DMS79 treated with DMSO at 0.1 percent for 48 hours (cell line): Measurements from ENCODE around the gene VRK2.
"Not testable (repeated sequence)": the region's sequence is repeated elsewhere in the genome, so short reads cannot be mapped to it uniquely, and the experiment has no call there.

ENCODE experiments used
- DNase-seq: peaks from one replicate; lab custom pipeline; 2025; lab: John Stamatoyannopoulos, UW

Gene VRK2

DNA sequence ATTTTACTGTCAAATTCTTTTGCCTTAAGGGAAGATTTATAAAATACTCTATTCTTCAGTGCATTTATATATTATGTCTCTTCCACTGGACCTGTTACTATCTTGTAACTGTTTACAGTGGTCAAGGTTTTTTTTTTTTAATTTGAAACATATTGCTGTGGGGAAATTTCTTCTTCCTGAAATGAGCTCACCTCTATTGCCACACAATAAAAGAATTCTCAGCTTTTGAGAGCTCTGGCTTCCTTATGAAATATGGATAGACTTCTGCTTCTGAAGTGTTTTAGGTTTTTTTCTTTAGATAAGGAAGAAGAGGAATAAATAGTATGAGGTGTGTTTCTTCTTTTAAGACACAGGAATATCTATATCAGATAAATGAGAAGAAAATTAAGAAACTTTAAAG lies 7.7 kb downstream of the VRK2 start:
- DNase-seq = no peak

DNA sequence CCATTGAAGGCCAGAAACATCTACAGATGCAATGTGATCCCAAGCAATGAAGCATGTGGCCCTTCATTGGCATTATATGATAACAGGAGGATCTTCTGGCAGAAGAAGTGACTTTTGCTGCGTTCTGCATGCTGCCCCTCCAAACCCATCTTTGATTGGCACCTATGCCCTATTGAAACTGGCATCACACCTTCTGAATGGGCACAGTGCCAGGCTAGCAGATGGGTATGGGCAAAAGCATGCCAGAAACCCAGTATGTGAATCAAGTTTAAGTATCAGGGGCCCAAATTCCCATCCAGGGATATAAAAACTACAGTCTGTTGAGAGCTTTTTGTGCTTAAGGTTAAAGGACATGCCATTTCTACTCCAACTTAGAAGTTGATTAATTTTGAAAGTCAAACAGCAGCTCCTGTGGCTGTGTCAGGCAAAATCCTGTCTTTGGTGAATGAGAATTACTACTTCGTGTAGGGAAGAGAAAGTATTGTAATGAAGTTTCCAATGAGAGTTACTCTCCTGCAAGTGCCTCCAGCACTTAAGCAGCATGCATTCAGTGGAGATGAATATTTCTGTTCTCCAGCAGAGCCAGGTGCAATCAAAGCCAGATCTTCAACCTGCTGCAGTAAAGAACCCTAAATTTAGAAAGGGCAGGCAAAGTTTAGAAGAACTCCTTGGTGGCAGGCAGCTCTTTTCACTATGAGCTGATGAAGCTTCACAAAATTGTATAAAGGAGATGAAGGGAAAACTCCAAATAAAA lies 8.6 kb downstream of the VRK2 start:
- peak; percentile 12 for DNase-seq

DNA sequence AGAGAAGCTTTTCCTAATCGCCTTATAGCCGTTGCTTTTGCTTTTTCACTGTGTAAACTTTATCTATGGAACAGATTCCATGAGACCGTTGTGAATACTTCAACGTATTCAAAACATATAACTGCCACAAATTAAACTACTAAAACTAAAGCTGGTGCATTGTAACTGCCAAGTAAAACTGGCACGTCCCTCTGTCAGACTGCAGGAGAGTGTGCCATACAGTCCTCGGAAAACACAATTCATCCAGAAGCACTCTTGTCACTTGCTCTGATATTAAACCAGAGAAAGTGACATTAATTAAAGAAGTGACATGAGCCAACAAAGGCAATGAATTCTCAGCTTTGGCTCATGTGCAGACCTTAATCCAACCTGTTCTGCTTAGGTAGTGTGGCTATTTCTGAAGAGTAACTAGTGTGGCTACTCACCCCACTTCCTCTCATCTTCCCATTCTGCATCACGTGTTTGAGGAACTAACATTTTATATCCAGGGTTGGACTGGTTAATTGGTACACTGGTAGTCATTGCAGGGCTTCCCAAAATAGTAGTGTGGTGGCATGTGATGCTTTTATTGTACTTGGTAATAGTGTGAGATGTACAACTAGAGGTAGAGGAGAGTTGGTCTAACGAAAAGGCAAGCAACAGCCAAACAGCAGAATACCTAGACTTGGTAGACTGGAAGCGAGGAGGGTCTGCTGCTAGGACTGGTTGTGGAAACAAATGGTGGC lies 9.7 kb downstream of the VRK2 start:
- DNase-seq = no peak

DNA sequence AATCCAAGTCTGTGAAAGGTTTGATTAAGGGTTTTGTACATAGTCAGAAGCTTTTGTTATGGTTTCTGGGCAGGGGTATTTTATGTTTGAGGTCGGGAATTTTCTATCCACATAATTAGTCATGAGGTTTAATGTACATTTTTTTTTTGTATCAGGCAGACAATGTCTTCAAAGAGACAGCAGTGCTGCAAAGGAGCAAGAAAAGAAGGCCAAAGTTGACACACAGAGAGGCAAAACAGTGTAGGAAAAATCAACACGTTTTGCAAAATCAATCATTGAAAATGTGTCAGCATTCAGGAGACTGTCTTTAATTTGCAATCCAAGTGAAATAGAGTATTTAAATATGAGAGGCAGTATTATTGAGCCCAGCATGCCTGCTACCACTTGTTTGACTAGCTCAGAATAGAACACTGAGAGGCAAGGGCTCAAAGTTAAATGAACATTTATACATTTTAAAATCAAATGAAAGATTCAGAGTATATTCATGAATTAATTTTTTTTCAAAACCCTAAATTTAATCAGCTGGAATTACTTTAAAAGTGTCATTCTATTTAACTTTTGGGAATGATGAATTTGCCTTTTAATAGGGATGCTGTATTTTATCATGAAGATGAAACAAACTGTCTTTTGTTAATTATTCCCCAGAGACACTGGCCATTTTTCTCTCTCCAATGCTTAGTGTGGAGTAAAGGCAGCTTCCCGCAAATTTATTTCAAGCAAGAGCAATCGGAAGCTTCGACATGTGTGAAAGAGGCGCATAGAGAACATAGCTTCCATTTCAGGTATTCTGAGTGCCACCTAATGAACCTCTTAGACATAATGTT lies 11.3 kb downstream of the VRK2 start:
- no peak for DNase-seq

DNA sequence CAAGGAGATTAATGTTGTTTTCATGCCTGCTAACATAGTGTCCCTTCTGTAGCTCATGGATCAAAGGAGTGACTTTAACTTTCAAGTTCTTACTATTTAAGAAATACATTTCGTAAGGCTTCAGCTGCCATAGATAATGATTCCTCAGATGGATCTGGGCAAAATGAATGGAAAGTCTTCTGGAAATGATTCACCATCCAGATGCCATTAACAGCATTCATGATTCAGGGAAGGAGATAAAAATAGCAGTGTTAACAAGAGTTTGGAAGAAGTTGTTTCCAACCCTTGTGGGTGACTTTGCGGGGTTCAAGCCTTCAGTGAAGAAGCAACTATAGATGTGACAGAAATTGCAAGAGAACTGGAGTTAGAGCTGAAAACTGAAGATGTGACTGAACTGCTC lies 17.0 kb downstream of the VRK2 start:
- DNase-seq = no peak

DNA sequence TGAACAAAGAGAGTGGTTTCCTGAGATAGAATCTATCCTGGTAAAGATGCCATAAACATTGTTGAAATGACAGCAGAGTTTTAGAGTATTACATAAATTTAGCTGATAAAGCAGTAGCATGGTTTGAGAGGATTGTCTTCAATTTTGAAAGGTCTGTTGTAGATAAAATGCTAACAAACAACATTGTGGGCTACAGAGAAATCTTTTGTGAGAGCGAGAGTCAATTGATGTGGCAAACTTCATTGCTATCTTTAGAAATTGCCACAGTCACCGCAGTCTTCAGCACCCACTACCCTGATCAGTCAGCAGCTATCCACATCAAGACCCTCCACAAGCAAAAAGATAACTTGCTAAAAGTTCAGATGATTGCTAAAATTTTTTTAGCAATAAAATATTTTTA lies 17.5 kb downstream of the VRK2 start:
- DNase-seq = no peak

DNA sequence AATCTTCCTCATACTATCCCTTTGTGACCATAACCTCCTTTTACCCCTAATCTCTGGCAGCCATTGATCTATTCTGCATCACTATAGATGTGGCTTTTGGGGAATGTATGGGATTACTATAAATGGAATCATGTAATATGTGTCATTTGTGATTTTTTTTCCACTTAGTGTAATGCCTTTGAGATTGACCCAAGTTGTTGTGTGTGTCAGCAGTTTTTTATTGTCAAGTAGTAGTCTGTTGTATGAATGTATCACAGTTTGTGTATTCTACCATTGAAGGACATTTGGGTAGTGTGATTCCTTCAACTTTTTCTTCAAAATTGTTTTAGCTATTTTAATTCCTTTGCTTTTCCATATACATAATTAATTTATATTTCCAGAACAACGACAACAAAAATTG lies 18.6 kb downstream of the VRK2 start:
- no peak for DNase-seq

DNA sequence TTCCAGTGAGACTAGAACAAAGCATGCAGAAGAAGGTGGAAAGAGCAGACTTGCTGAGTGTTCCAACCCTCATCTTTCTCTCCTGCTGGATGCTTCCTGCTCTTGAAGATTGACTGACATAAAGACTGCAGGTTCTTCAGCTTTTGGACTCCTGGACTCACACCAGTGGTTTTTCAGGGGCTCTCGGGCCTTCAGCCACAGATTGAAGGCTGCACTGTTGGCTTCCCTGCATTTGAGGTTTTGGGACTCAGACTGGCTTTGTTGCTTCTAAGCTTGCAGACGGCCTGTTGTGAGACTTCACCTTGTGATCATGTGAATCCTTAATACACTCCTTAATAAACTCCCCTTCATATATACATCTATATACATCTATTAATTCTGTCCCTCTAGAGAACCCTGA lies 20.4 kb downstream of the VRK2 start:
- DNase-seq = no peak

DNA sequence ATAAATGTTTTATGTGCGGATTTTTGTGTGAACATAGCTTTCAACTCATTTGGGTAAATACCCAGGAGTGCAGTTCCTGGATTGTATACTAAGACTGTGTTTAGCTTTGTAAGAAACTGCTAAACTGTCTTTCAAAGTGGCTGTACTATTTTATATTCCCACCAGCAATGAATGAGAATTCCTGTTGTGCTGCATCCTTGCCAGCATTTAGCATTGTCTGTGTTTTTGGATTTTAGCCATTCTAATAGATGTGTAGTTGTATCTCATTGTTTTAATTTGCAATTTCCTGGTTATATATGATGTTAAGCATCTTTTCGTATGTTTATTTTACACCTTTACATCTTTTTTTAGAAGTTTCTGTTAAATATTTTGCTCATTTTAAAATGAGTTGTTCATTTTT lies 24.2 kb downstream of the VRK2 start:
- DNase-seq = no peak

DNA sequence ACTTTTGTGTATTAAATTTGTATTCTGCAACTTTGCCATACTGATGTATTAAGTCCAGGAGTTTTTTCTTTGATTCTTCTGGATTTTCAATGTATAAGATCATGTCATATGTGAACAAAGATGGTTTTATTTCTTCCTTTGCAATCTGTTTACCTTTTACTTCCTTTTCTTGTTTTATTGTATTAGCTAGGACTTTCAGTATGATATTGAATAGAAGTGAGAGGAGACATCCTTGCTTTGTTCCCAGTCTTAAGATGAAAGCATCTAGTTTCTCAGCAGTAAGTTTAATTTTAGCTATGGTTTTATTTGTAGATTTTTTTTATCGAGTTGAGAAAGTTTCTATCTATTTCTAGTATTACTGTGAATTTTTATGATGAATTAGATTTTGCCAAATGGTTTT lies 25.5 kb downstream of the VRK2 start:
- DNase-seq = no peak

DNA sequence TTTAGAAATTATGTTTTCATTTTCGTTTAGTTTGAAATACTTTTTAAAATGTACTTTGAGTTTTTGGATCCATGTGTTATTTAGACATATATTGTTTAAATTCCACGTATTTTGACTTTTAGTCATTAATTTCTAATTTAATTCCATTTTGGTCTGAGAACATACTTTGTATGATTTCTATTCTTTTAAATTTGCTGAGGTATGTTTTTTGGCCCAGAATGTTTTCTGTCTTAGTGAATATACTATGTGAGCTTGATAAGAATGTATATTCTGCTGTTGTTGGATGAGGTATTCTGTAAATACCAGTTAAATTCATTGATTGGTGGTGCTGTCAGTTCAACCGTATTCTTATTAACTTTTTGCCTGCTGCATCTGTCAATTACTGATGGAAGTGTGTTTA lies 26.4 kb downstream of the VRK2 start:
- no peak for DNase-seq

DNA sequence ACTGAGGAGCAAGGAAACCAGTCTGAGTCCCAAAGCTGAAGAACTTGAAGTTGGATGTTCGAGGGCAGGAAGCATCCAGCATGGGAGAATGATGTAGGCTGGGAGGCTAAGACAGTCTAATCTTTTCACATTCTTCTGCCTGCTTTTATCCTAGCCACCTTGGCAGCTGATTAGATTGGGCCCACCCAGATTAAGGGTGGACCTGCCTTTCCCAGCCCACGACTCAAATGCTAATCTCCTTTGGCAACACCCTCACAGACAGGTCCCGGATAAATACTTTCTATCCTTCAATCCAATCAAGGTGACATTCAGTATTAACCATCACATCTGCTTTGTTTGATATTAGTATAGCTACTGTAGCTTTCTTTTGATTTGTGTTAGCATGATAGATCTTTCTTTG lies 27.1 kb downstream of the VRK2 start:
- no peak for DNase-seq

DNA sequence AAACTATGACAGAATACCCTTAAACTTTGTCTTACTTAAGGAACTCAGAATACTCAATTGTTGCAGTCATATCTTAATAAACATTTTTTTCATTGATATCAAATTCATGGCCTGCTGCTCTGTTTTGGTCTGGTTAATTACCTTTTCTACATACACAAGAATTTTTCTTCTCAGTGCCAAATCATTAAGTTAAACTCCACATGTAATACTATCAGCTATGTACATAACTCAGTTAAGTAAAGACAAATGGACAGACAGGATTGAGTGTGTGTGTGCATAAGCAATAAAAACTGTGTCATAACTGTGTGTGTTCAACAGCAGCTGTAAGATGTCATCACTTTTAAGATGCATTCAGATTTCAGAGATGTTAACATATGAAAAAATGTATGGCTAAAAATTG lies 34.4 kb downstream of the VRK2 start:
- no peak for DNase-seq

DNA sequence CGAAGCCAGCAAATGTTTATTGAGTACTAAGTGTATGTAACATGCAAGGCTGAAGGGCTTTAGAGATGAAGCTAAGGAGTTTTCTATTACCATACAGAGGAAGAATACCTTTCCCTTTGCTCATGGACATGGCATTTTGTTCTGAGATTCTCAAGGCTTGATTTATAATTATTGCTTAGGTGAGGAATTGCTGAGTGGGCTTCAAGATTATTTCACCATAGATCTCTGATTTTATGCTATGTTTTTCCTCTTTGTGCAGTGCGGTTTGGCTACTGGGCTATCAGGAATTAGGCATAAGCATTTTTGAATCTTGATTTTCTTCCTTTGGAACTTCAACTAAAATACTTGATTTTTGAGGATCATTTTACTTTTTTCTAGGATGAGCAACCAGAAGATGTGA lies 42.5 kb downstream of the VRK2 start:
- DNase-seq = no peak

DNA sequence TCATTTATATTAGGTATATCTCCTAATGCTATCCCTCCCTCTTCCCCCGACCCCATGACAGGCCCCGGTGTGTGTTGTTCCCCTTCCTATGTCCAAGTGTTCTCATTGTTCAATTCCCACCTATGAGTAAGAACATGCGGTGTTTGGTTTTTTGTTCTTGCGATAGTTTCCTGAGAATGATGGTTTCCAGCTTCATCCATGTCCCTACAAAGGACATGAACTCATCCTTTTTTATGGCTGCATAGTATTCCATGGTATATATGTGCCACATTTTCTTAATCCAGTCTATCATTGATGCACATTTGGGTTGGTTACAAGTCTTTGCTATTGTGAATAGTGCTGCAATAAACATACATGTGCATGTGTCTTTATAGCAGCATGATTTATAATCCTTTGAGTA lies 46.2 kb downstream of the VRK2 start:
- not testable (repeated sequence) for DNase-seq

DNA sequence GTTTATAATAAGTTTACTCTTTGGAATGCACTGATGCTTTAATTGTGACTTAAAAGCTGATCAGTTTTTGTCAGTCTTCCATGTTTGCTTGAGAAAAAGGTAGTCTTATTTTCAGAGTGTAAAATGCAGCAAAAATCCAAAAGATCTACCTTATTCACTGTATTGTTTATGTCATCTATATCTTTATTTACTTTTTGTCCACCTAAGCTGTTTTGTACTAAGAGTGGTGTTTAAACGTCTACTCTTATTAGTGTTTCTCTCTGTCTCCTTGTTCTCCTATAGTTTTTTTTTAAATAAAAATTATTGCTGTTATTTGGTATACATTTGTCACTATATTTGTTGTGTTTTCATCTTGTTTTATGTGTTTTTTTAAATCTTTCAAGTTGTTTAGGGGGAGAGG lies 50.4 kb downstream of the VRK2 start:
- DNase-seq = no peak

DNA sequence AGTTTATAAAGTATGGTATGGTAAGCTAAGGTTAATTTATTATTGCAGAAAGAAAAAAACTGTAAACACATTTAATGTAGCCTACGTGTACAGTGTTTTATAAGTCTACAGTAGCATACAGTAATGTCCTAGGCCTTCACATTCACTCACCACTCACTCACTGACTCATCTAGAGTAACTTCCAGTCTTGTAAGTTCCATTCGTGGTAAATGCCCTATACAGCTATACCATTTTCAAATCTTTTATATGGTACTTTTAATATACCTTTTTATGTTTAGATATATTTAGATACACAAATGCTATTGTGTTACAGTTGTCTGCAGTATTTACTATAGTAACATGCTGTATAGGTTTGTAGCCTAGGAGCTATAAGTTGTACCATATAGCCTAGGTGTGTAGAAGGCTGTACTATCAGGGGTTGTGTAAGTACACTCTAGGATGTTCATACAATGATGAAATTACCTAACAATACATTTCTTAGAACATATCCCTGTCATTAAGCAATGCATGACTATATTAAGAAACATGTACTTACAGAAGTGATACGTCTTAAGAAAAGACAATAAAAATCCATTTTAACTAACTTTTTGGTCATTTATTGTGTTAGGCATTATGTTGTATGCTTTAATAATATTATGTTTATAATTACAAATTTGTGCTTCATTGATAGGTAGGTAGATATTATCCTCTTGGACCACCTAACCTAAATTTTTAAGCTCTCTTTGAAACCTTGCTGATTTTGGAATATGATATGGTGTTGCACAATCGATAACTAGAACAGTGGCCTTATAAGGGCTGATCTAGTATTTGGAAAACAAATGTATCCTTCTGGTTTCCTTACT lies 51.9 kb downstream of the VRK2 start:
- DNase-seq = no peak

DNA sequence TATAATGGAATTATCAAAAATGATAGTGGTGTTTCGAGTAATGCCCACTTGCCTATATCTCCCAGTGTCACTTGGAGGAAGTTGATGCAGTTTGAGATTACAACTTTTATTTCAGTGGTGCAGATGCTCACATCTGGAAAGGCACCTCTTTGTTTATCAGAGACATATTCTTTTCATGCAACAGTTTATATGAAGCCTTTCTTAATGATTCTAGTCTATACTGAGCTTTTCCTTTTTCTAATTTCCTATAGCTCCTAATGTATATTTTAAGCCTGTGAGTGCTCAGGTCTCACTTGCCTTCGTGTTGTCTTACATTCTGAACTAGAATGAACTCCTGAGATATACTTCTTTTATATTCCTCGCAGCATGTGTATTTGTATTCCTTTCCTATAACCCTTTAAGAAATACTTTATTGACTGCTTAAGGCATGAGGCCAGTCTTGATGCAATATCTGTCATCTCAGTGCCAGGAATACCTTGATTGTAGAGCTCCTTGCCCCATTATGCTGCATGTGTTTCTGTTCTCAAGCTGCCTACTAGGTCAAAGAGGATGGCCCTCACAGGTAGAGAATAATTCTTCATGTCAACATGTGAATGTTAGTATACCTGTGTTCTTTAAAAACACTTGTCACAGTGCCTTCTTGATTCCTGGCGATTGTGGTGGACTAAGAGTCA lies 52.6 kb downstream of the VRK2 start:
- no peak for DNase-seq

DNA sequence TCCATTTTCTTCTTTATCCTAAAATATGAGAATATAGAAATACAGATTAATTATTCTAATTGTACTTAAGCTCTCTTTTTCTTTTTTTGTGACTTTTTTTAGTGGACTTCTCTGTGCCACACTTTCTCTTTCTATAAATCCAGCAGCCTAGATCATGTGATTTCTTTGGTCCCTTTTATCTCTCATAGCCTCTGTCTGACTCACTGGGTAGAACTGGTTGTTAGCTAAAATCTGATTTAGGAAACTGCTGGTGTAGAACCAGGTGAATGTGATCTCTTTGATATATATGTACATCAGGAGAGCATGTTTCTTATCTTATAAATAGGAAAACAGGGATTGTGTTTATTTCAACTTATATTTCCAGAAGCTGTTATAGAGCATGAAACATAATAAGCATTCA lies 54.9 kb downstream of the VRK2 start:
- no peak for DNase-seq

DNA sequence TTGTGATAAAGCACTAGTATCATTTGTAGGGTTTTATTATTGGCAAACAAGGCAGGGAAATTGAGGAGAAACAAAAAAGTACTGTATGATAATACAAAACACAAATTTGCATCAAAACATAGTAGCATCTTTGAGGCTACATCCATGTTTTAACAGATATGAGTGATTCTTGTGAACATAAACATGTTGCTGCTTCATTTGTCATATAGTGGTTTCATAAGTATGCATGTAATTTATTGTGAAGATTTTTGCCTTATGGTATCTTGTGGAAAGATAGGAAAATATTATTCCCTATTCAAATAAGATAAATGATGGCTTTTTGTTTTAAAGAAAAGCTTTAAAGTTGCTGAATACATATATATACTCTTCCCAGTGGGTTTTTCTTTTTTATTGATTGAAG lies 60.3 kb downstream of the VRK2 start:
- DNase-seq = no peak
